Measurements from ENCODE around the gene TSPAN9. TPM values are rescaled to one million over a fixed set of nuclear protein-coding genes. Genes with fewer than 3 reads are reported as not detected.

The TSPAN9 gene
- total and polyA plus RNA-seq, 10 of the 15 experiments (the other 5 are each of a cell fraction or from before 2014, with no cell fraction given): 0.03 to 1.0 (median 0.12) TPM; not detected in 5

DNA sequence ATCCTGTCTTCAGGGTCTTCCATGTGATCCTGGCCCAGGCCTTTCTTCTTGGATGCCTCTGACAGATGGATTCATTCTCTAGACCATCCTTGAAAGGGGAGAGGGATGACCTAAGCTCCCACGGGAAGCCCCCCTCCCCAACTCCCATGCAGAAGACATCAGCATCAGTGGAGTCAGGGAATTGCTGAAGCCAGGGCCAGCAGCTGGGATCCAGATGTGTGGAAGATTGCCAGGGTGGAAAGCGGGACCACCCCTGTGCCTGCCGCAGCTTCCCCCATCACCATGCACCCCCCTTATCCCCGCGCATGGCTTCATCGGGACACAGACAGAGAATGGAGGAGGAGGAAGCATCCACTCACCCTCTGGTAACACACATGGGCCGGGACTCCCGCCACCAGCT, 230.2 kb downstream of the TSPAN9 start:
- Histone ChIP-seq H4K20me1 (ENCODE audit: control insufficient read depth, insufficient read depth) (no peaks in the 10 kb centered on the region), H3K4me2 (ENCODE audit: control insufficient read depth, insufficient read depth) (no peak overlapping the region), H3K27ac (ENCODE audit: control insufficient read depth, insufficient read depth) (no peak overlapping the region), H3K9me3 (replicated peaks; ENCODE audit: control insufficient read depth, insufficient read depth, low read length) (no peaks in the 10 kb centered on the region), H3K4me1 (ENCODE audit: control insufficient read depth, insufficient read depth, low read length) (no peaks in the 10 kb centered on the region), H2AFZ (ENCODE audit: control insufficient read depth, low read depth, low read length) (no peak overlapping the region), H3K4me3 (no peak overlapping the region), H3K9ac (ENCODE audit: control insufficient read depth, insufficient read depth, low read length) (no peak overlapping the region), H3K79me2 (ENCODE audit: control insufficient read depth, insufficient read depth, low read length) (no peaks in the 10 kb centered on the region), H3K36me3 (ENCODE audit: control insufficient read depth in 2 of 2, insufficient read depth in 2 of 2, low read length in 1 of 2) (no peaks in the 10 kb centered on the region), H3K27me3 (replicated peaks in 1 of 2; ENCODE audit: control insufficient read depth in 2 of 2, insufficient read depth in 2 of 2, low read length in 1 of 2) (no peaks in the 10 kb centered on the region; a peak in 3 of 4 replicates)
- DNase-seq (ENCODE audit: low read depth, low spot score) (no peak), ATAC-seq (no peak), FAIRE-seq (no peak)
- ChIA-PET CTCF (no interaction called here), SMC1A (ENCODE audit: uncharacterized antibody, unreplicated experiment) (no interaction called here), POLR2A (no interaction called here), RAD21 (ENCODE audit: unreplicated experiment) (no interaction called here)
- intact Hi-C loops (cut with micrococcal nuclease; ENCODE audit: unreplicated experiment) (no loop called here), in situ Hi-C loops (cut with MboI) (no loop called here)
- 31% methylated on average over 8 of the region's 8 CpGs for WGBS (ENCODE audit: insufficient coverage, insufficient replicate concordance, low lambda C conversion rate, missing lambda C conversion rate)
- TF ChIP-seq PML (IDR thresholded peaks at IDR 0.05; ENCODE audit: low read length): no peak
- no TSS peak for BruUV-seq (replicated peaks)

DNA sequence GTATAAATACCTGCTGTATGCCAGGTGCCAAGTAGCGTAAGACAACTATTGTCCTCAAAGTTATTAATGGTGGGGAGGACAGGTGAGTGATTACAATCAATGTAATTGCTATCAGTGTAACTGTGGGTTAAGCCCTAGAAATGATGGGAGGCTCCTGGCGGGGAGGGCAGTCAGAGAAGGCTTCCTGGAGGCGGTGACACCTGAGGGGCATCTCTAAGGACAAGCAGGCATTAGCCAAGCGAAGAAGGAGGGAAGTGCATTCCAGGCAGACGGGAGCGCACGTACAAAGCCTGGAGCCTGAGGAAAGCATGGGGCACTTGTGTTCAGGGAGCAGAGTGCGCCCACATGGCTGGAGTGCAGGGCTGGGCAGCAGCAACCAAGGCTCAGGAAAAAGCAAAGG, 230.9 kb downstream of the TSPAN9 start:
- H3K4me3 ChIP-seq: no peak overlapping the region
- BruUV-seq (replicated peaks): no TSS peak
- no peaks in the 10 kb centered on the region for H3K79me2 ChIP-seq (ENCODE audit: control insufficient read depth, insufficient read depth, low read length)
- intact Hi-C loops (cut with micrococcal nuclease; ENCODE audit: unreplicated experiment) (no loop called here), in situ Hi-C loops (cut with MboI) (no loop called here)
- ChIA-PET POLR2A (no interaction called here), SMC1A (ENCODE audit: uncharacterized antibody, unreplicated experiment) (no interaction called here), RAD21 (ENCODE audit: unreplicated experiment) (no interaction called here), CTCF (no interaction called here)
- FAIRE-seq (no peak), DNase-seq (ENCODE audit: low read depth, low spot score) (no peak), ATAC-seq (no peak)
- no peaks in the 10 kb centered on the region for H4K20me1 ChIP-seq (ENCODE audit: control insufficient read depth, insufficient read depth)
- H3K9ac ChIP-seq (ENCODE audit: control insufficient read depth, insufficient read depth, low read length): no peak overlapping the region
- H3K27me3 ChIP-seq (replicated peaks in 1 of 2; ENCODE audit: control insufficient read depth in 2 of 2, insufficient read depth in 2 of 2, low read length in 1 of 2): no peaks in the 10 kb centered on the region; a peak in 3 of 4 replicates
- H3K4me2 ChIP-seq (ENCODE audit: control insufficient read depth, insufficient read depth): no peak overlapping the region
- 36% methylated on average over 8 of the region's 8 CpGs for WGBS (ENCODE audit: insufficient coverage, insufficient replicate concordance, low lambda C conversion rate, missing lambda C conversion rate)
- no peaks in the 10 kb centered on the region for H3K36me3 ChIP-seq (ENCODE audit: control insufficient read depth in 2 of 2, insufficient read depth in 2 of 2, low read length in 1 of 2)
- no peak overlapping the region for H3K27ac ChIP-seq (ENCODE audit: control insufficient read depth, insufficient read depth)
- no peaks in the 10 kb centered on the region for H3K9me3 ChIP-seq (replicated peaks; ENCODE audit: control insufficient read depth, insufficient read depth, low read length)
- H3K4me1 ChIP-seq (ENCODE audit: control insufficient read depth, insufficient read depth, low read length): no peaks in the 10 kb centered on the region
- no peak overlapping the region for H2AFZ ChIP-seq (ENCODE audit: control insufficient read depth, low read depth, low read length)
- TF ChIP-seq HCFC1 (IDR thresholded peaks at IDR 0.05; ENCODE audit: low read length) (no peak), IKZF1 (conservative IDR thresholded peaks at IDR 0.05) (no peak), TCF7 (IDR thresholded peaks at IDR 0.05; ENCODE audit: borderline replicate concordance) (no peak), POLR2AphosphoS5 (IDR thresholded peaks at IDR 0.05; ENCODE audit: low read length) (no peak), NFYB (IDR thresholded peaks at IDR 0.05; ENCODE audit: insufficient read depth, low read depth, low read length) (no peak), POLR2A (IDR thresholded peaks at IDR 0.05; ENCODE audit: low read depth, low read length) (no peak), LARP7 (IDR thresholded peaks at IDR 0.05) (no peak), IKZF2 (IDR thresholded peaks at IDR 0.05) (no peak), SMAD5 (IDR thresholded peaks at IDR 0.05; ENCODE audit: low read depth) (no peak)
- TF ChIP-seq, protein P1, sequence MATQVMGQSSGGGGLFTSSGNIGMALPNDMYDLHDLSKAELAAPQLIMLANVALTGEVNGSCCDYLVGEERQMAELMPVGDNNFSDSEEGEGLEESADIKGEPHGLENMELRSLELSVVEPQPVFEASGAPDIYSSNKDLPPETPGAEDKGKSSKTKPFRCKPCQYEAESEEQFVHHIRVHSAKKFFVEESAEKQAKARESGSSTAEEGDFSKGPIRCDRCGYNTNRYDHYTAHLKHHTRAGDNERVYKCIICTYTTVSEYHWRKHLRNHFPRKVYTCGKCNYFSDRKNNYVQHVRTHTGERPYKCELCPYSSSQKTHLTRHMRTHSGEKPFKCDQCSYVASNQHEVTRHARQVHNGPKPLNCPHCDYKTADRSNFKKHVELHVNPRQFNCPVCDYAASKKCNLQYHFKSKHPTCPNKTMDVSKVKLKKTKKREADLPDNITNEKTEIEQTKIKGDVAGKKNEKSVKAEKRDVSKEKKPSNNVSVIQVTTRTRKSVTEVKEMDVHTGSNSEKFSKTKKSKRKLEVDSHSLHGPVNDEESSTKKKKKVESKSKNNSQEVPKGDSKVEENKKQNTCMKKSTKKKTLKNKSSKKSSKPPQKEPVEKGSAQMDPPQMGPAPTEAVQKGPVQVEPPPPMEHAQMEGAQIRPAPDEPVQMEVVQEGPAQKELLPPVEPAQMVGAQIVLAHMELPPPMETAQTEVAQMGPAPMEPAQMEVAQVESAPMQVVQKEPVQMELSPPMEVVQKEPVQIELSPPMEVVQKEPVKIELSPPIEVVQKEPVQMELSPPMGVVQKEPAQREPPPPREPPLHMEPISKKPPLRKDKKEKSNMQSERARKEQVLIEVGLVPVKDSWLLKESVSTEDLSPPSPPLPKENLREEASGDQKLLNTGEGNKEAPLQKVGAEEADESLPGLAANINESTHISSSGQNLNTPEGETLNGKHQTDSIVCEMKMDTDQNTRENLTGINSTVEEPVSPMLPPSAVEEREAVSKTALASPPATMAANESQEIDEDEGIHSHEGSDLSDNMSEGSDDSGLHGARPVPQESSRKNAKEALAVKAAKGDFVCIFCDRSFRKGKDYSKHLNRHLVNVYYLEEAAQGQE (IDR thresholded peaks at IDR 0.05; ENCODE audit: low read depth, low read length): no peak
